Measurements from ENCODE around the gene KCNF1. TPM values are rescaled to one million over a fixed set of nuclear protein-coding genes. Genes with fewer than 3 reads are reported as not detected.

The KCNF1 gene
- total RNA-seq, 2 donors from 2014 or later = 1.0 TPM; not detected in 1

- Histone ChIP-seq H3K36me3 (no peaks in the 10 kb centered on the region), H3K9me3 (no peaks in the 10 kb centered on the region), H3K4me3 (no peak overlapping the region), H3K4me1 (replicated peaks) (no peaks in the 10 kb centered on the region), H3K27ac (no peak overlapping the region), H3K27me3 (replicated peaks; ENCODE audit: insufficient read depth) (no peaks in the 10 kb centered on the region)
- TF ChIP-seq POLR2AphosphoS5 (IDR thresholded peaks at IDR 0.05) (no peak), CTCF (IDR thresholded peaks at IDR 0.05) (no peak), POLR2A (IDR thresholded peaks at IDR 0.05) (no peak)
- no peak for DNase-seq (ENCODE audit: low spot score)
- intact Hi-C loops (cut with DNase I) = no loop called here
- WGBS = 97% methylated on average over 1 of the region's 1 CpG
Measured at GRCh38 chr2:10871978-10872377, 39.8 kb upstream of the KCNF1 start.

GRCh38 chr2:10873171-10873570 lies 38.6 kb upstream of the KCNF1 start:
- H3K4me3 ChIP-seq = no peak overlapping the region
- no peaks in the 10 kb centered on the region for H3K27me3 ChIP-seq (replicated peaks; ENCODE audit: insufficient read depth)
- H3K36me3 ChIP-seq = no peaks in the 10 kb centered on the region
- no peaks in the 10 kb centered on the region for H3K9me3 ChIP-seq
- WGBS = 59% methylated on average over 3 of the region's 3 CpGs
- intact Hi-C loops (cut with DNase I) = no loop called here
- no peak for DNase-seq (ENCODE audit: low spot score)
- no peak for TF ChIP-seq POLR2AphosphoS5 (IDR thresholded peaks at IDR 0.05)
- H3K27ac ChIP-seq = no peak overlapping the region
- no peaks in the 10 kb centered on the region for H3K4me1 ChIP-seq (replicated peaks)

GRCh38 chr2:10873790-10874437 lies 37.8 kb upstream of the KCNF1 start:
- H3K4me3 ChIP-seq = no peak overlapping the region
- no peaks in the 10 kb centered on the region for H3K27me3 ChIP-seq (replicated peaks; ENCODE audit: insufficient read depth)
- H3K4me1 ChIP-seq (replicated peaks) = no peaks in the 10 kb centered on the region
- WGBS = 57% methylated on average over 9 of the region's 9 CpGs
- DNase-seq (ENCODE audit: low spot score) = no peak
- no peaks in the 10 kb centered on the region for H3K36me3 ChIP-seq
- intact Hi-C loops (cut with DNase I) = no loop called here
- no peak overlapping the region for H3K27ac ChIP-seq
- no peaks in the 10 kb centered on the region for H3K9me3 ChIP-seq
- TF ChIP-seq CTCF (IDR thresholded peaks at IDR 0.05) (no peak), POLR2AphosphoS5 (IDR thresholded peaks at IDR 0.05) (no peak), POLR2A (IDR thresholded peaks at IDR 0.05) (no peak)

GRCh38 chr2:10875126-10875525 lies 36.6 kb upstream of the KCNF1 start:
- Histone ChIP-seq H3K36me3 (no peaks in the 10 kb centered on the region), H3K9me3 (no peaks in the 10 kb centered on the region), H3K27ac (no peak overlapping the region), H3K4me3 (no peak overlapping the region), H3K27me3 (replicated peaks; ENCODE audit: insufficient read depth) (no peaks in the 10 kb centered on the region), H3K4me1 (replicated peaks) (no peaks in the 10 kb centered on the region)
- no peak for DNase-seq (ENCODE audit: low spot score)
- WGBS = 91% methylated on average over 3 of the region's 3 CpGs
- TF ChIP-seq POLR2AphosphoS5 (IDR thresholded peaks at IDR 0.05) = no peak
- no peak for TF ChIP-seq CTCF (IDR thresholded peaks at IDR 0.05)
- intact Hi-C loops (cut with DNase I) = no loop called here

- DNase-seq (ENCODE audit: low spot score) = no peak
- no peaks in the 10 kb centered on the region for H3K4me1 ChIP-seq (replicated peaks)
- H3K9me3 ChIP-seq = no peaks in the 10 kb centered on the region
- no peak overlapping the region for H3K4me3 ChIP-seq
- TF ChIP-seq POLR2AphosphoS5 (IDR thresholded peaks at IDR 0.05) (peak; percentile 22), CTCF (IDR thresholded peaks at IDR 0.05) (no peak)
- intact Hi-C loops (cut with DNase I) = no loop called here
- H3K27me3 ChIP-seq (replicated peaks; ENCODE audit: insufficient read depth) = no peaks in the 10 kb centered on the region
- no peak overlapping the region for H3K27ac ChIP-seq
- whole genome bisulfite sequencing = 42% methylated on average over 3 of the region's 3 CpGs
- no peaks in the 10 kb centered on the region for H3K36me3 ChIP-seq
Measured at GRCh38 chr2:10876394-10876793, 35.3 kb upstream of the KCNF1 start.
